ENCODE data around the gene COL5A1. TPM values are rescaled to one million over a fixed set of nuclear protein-coding genes. Genes with fewer than 3 reads are reported as not detected.

The COL5A1 gene
- total and polyA plus RNA-seq, 2 experiments from 2014 or later = 2.5 to 13.1 TPM

DNA sequence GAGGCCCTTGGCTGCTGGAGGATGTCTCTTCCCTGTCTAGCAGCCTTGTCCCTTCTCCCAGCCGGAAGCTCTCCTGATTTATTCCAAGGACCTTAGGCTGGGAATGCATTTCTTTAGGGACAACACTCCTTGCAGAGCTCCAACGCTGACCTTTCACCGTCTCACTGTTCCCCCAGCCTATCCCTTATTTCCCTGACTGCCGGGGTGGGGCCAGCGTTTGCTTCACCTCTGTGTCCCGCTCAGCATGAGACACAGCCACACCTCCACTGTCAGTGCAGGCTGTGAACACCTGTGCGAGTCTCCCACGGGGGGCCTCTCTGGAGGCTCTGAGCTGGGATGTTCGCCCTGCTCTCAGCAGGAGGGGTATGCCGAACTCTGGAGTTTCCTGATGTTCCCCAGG is 132.8 kb downstream of the COL5A1 start (continued):
- TF ChIP-seq, protein P1, sequence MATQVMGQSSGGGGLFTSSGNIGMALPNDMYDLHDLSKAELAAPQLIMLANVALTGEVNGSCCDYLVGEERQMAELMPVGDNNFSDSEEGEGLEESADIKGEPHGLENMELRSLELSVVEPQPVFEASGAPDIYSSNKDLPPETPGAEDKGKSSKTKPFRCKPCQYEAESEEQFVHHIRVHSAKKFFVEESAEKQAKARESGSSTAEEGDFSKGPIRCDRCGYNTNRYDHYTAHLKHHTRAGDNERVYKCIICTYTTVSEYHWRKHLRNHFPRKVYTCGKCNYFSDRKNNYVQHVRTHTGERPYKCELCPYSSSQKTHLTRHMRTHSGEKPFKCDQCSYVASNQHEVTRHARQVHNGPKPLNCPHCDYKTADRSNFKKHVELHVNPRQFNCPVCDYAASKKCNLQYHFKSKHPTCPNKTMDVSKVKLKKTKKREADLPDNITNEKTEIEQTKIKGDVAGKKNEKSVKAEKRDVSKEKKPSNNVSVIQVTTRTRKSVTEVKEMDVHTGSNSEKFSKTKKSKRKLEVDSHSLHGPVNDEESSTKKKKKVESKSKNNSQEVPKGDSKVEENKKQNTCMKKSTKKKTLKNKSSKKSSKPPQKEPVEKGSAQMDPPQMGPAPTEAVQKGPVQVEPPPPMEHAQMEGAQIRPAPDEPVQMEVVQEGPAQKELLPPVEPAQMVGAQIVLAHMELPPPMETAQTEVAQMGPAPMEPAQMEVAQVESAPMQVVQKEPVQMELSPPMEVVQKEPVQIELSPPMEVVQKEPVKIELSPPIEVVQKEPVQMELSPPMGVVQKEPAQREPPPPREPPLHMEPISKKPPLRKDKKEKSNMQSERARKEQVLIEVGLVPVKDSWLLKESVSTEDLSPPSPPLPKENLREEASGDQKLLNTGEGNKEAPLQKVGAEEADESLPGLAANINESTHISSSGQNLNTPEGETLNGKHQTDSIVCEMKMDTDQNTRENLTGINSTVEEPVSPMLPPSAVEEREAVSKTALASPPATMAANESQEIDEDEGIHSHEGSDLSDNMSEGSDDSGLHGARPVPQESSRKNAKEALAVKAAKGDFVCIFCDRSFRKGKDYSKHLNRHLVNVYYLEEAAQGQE (IDR thresholded peaks at IDR 0.05; ENCODE audit: unreplicated experiment) = no peak
- no peak for TF ChIP-seq ZNF114 (CRISPR knock-in tag; IDR thresholded peaks at IDR 0.05)

DNA sequence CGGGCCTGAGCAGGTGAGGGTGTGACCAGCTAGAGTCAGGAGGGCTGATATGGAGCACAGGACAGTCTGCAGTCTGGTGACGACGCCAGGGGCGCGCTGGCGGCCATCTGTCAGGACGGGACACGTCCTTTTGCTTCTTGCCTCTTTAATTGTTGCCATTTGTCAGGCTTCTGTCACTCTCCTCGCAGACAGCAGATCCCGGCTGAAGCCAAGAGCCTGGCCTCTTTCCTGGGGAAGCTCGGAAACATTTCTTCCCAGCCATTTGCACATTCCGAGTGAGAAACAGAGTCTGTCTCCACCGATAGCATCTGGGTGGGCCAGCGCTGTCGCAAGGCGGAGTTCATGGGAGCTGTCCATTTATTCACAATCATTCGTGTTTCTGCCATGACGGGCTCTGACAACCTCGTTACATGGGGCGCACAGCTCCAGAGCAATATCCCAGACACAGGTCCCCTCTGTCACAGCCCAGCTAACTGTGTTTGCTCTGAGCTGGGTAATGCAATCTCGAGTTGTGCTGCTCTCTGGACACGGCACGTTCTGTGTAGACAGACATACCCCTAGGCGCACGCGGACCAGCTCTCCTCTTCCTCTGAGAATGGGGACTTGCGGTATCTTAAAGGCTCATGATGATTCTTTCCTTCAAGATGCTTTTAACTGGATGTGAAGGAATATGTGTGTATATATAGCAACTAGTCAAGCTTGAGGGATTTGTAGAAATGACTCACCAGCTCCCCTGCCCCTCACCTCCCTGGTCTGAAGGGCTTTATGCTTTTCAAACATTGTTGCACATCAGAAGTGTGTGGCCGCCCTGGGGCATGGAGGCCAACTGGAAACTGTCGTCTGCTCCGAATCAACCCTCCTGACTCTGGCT is 133.7 kb downstream of the COL5A1 start:
- no peaks in the 10 kb centered on the region for H3K9me2 ChIP-seq (ENCODE audit: insufficient read depth)
- no peaks in the 10 kb centered on the region for H3K27me3 Mint-ChIP-seq (ENCODE audit: insufficient read depth, low read depth, poor library complexity)
- no peak overlapping the region for H3K4me3 ChIP-seq
- no peaks in the 10 kb centered on the region for H3K36me3 Mint-ChIP-seq (ENCODE audit: low read depth)
- H3K4me1 ChIP-seq (ENCODE audit: insufficient read depth) = no peaks in the 10 kb centered on the region
- no peak overlapping the region for H2AFZ ChIP-seq
- H3K4me3 Mint-ChIP-seq = no peak overlapping the region
- no peaks in the 10 kb centered on the region for H3K27me3 ChIP-seq (ENCODE audit: insufficient read depth)
- no peak for DNase-seq (ENCODE audit: low spot score)
- TF ChIP-seq NANOG (IDR thresholded peaks at IDR 0.05; ENCODE audit: borderline replicate concordance) = no peak
- no peak for TF ChIP-seq ZNF114 (CRISPR knock-in tag; IDR thresholded peaks at IDR 0.05)
- TF ChIP-seq POLR2AphosphoS5 (IDR thresholded peaks at IDR 0.05; ENCODE audit: low read depth) = no peak
- no peak for TF ChIP-seq JUNB (IDR thresholded peaks at IDR 0.05; ENCODE audit: unreplicated experiment)
- no peak for TF ChIP-seq ZNF331 (CRISPR knock-in tag; IDR thresholded peaks at IDR 0.05; ENCODE audit: low read depth)
- ATAC-seq = no peak
- no peak overlapping the region for H3K27ac Mint-ChIP-seq
- H3K9me3 Mint-ChIP-seq = no peaks in the 10 kb centered on the region
- H3K79me2 ChIP-seq (replicated peaks; ENCODE audit: insufficient read depth) = no peaks in the 10 kb centered on the region
- no peaks in the 10 kb centered on the region; the same call in 2 of the 3 replicates for H3K4me1 Mint-ChIP-seq
- H3K36me3 ChIP-seq (ENCODE audit: insufficient read depth) = no peaks in the 10 kb centered on the region
- H4K20me1 ChIP-seq (replicated peaks; ENCODE audit: insufficient read depth) = no peaks in the 10 kb centered on the region
- H3F3A ChIP-seq (replicated peaks; ENCODE audit: low read depth) = no peaks in the 10 kb centered on the region
- H3K27ac ChIP-seq (ENCODE audit: low read depth) = no peak overlapping the region
- no peak overlapping the region for H3K4me2 ChIP-seq

DNA sequence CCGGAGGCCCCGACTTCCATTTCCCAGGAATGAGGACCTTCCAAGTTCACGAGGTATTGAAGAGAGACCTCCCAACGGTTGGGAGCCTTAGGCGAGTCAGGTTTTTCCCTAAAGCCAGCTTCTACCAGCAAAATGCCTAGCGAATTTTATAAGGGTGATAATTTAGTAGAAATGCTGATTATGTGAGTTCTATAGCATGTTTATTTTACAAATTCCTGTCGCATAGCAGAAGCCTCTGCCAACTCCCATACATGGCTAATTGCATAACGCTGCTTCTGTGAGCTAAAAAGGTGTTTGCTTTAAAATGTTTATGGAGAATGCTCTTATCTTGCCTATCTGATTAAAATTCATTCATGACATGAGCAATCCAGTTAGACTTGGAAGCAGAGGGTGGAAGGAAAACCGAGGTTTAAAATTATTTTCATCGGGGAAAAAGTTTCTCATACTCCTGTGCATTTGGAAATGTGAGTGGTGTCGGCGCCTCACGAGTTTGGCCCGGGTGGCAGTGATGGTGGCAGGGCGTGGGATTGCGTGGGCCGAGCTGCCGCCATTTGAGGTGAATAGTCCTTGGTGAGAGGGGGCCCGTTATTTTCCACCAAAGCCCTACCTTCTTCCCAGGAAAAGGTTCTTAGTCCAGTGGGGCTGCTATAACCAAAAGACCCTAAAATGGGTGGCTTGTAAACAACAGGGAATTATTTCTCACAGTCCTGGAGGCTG is 134.6 kb downstream of the COL5A1 start:
- Histone ChIP-seq H3K4me2 (no peak overlapping the region), H3K4me1 (ENCODE audit: insufficient read depth) (no peaks in the 10 kb centered on the region), H3K79me2 (replicated peaks; ENCODE audit: insufficient read depth) (no peaks in the 10 kb centered on the region), H4K20me1 (replicated peaks; ENCODE audit: insufficient read depth) (no peaks in the 10 kb centered on the region), H3K4me3 (no peak overlapping the region), H3K27ac (ENCODE audit: low read depth) (no peak overlapping the region), H3K9me2 (ENCODE audit: insufficient read depth) (no peaks in the 10 kb centered on the region), H2AFZ (no peak overlapping the region), H3K27me3 (ENCODE audit: insufficient read depth) (no peaks in the 10 kb centered on the region), H3F3A (replicated peaks; ENCODE audit: low read depth) (no peaks in the 10 kb centered on the region), H3K36me3 (ENCODE audit: insufficient read depth) (no peaks in the 10 kb centered on the region)
- H3K36me3 Mint-ChIP-seq (ENCODE audit: low read depth) = no peaks in the 10 kb centered on the region
- DNase-seq (ENCODE audit: low spot score) = no peak
- no peak overlapping the region for H3K27ac Mint-ChIP-seq
- H3K27me3 Mint-ChIP-seq (ENCODE audit: insufficient read depth, low read depth, poor library complexity) = no peaks in the 10 kb centered on the region
- TF ChIP-seq, protein P2, sequence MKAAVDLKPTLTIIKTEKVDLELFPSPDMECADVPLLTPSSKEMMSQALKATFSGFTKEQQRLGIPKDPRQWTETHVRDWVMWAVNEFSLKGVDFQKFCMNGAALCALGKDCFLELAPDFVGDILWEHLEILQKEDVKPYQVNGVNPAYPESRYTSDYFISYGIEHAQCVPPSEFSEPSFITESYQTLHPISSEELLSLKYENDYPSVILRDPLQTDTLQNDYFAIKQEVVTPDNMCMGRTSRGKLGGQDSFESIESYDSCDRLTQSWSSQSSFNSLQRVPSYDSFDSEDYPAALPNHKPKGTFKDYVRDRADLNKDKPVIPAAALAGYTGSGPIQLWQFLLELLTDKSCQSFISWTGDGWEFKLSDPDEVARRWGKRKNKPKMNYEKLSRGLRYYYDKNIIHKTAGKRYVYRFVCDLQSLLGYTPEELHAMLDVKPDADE (IDR thresholded peaks at IDR 0.05) = no peak
- TF ChIP-seq EZH2 (IDR thresholded peaks at IDR 0.05; ENCODE audit: low read depth, unreplicated experiment) (no peak), ZNF114 (CRISPR knock-in tag; IDR thresholded peaks at IDR 0.05) (no peak)
- H3K4me3 Mint-ChIP-seq = no peak overlapping the region
- no peaks in the 10 kb centered on the region; the same call in 2 of the 3 replicates for H3K4me1 Mint-ChIP-seq
- no peak for ATAC-seq
- no peaks in the 10 kb centered on the region for H3K9me3 Mint-ChIP-seq

Data from GM23338 (cell line).